ENCODE results near the gene MFAP5. TPM values are rescaled to one million over a fixed set of nuclear protein-coding genes. Genes with fewer than 3 reads are reported as not detected.

The MFAP5 gene
- total and polyA plus RNA-seq, 3 experiments from 2014 or later = not detected

DNA sequence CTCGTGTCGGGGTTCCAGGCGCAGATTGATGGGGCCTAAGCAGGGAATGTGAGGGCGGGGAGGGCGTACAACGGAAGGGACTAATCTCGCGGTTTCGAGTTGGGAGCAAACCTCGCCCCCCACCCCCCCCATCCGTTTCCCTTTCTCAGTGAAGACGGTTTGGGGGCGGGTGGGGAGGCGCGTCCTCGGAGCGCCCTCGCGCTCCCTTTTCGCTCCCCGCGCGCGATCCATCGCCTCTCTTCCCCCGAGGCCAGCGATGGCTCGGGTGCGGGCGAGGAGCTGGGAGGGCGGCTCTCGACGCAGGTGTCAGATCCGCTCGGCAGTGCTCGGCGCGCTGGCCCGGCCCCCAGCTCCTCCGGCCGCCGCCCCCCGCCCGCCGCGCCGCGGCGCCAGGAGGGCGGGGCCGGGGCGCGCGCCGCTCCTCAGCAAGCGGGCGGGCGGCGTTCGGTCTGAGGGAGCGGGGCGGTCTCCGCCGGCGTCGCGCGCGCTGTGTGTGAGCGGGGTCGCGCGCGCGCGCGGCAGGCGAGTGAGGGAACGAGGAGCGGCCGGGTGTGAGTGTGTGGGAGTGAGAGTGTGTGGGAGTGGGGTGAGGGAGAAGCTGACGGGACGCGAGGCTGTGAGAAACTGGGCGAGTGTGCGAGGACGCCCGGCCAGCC lies 35.0 kb upstream of the MFAP5 start, which contains the start of gene RIMKLB:
Gene RIMKLB, plus strand, starts transcription at position 516 of the 656 bp plus-strand sequence. CDS start 15,876 bp downstream, outside the sequence.
- ChIA-PET CTCF (interaction anchor here (0.7 to 1.0 kb wide), 2 partner anchors 153 to 351 kb away, joined by 3 to 4 read pairs; no protein-coding TSS in a partner anchor), POLR2A (interaction anchor here (1.1 kb wide), 2 partner anchors 217 to 252 kb away, joined by 3 to 4 read pairs; partner anchors contain the start of genes M6PR and PHC1)
- Mint-ChIP-seq H3K4me3 (peak within 1 kb of the TSS; percentile 84 to 96 (median 88)), H3K27me3 (no peaks in the 10 kb centered on the region), H3K9me3 (no peaks in the 10 kb centered on the region), H3K27ac (peak within 1 kb of the TSS; percentile 44 to 96 (median 87)), H3K4me1 (peaks cover 18 to 27% (median 26%) of the 10 kb centered on the region in 3 donors), H3K36me3 (peaks cover 0 to 5% (median 4%) of the 10 kb centered on the region in 3 donors)
- Histone ChIP-seq H3K9me3 (ENCODE audit: low read length) (no peaks in the 10 kb centered on the region), H3K36me3 (ENCODE audit: insufficient read depth, low read length) (no peaks in the 10 kb centered on the region), H3K27ac (ENCODE audit: low read depth, low read length) (peak within 1 kb of the TSS; percentile 57), H3K4me1 (ENCODE audit: insufficient read depth, low read length) (peaks cover 16% of the 10 kb centered on the region), H3K4me3 (ENCODE audit: low read length) (peak within 1 kb of the TSS; percentile 77), H3K27me3 (ENCODE audit: insufficient read depth, low read length, poor library complexity, severe bottlenecking) (no peaks in the 10 kb centered on the region)
- peak; percentile 67 to 85 (median 71) for DNase-seq

DNA sequence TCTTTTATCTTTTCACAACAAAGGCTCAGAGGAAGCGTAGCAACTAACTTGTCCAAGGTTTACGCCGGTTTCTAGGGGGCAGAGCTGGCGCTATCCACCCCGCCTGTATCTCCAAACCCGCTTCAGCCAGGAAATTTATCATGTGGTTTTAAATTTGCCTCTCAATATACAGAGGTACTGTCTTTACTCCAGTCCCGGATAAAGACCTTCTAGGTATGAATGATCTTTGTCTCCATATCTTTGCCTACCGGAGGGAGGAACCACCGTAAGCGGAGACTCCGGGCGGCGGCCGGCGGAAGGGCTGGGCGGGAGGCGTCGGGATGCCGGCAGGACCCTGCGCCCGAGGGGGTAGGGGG lies 34.5 kb upstream of the MFAP5 start:
- H3K4me3 ChIP-seq (ENCODE audit: low read length) = peak overlapping the region; percentile 77
- H3K27ac ChIP-seq (ENCODE audit: low read depth, low read length) = peak overlapping the region; percentile 57
- H3K9me3 ChIP-seq (ENCODE audit: low read length) = no peaks in the 10 kb centered on the region
- peak overlapping the region; percentile 84 to 96 (median 87) for H3K4me3 Mint-ChIP-seq
- H3K36me3 Mint-ChIP-seq = peaks cover 0 to 5% (median 4%) of the 10 kb centered on the region in 3 donors
- peak in 1 of 5 donors; percentile 37 for DNase-seq
- ChIA-PET CTCF (interaction anchor here (1.0 kb wide), 1 partner anchor 153 kb away, joined by 4 read pairs; no protein-coding TSS in a partner anchor), POLR2A (interaction anchor here (1.1 kb wide), 2 partner anchors 218 to 252 kb away, joined by 3 to 4 read pairs; partner anchors contain the start of genes M6PR and PHC1)
- H3K27me3 Mint-ChIP-seq = no peaks in the 10 kb centered on the region
- no peaks in the 10 kb centered on the region for H3K36me3 ChIP-seq (ENCODE audit: insufficient read depth, low read length)
- no peaks in the 10 kb centered on the region for H3K9me3 Mint-ChIP-seq
- H3K4me1 ChIP-seq (ENCODE audit: insufficient read depth, low read length) = peaks cover 16% of the 10 kb centered on the region
- peaks cover 18 to 27% (median 26%) of the 10 kb centered on the region in 3 donors for H3K4me1 Mint-ChIP-seq
- peak overlapping the region; percentile 44 to 96 (median 74) for H3K27ac Mint-ChIP-seq
- no peaks in the 10 kb centered on the region for H3K27me3 ChIP-seq (ENCODE audit: insufficient read depth, low read length, poor library complexity, severe bottlenecking)

GRCh38 chr12:8696442-8697090 lies 33.9 kb upstream of the MFAP5 start:
- no peaks in the 10 kb centered on the region for H3K27me3 Mint-ChIP-seq
- ChIA-PET POLR2A (no interaction called here), CTCF (interaction anchor here (0.6 to 1.0 kb wide), 2 partner anchors 9 to 19 kb away, joined by 3 to 4 read pairs; no protein-coding TSS in a partner anchor)
- peaks cover 18 to 27% (median 26%) of the 10 kb centered on the region in 3 donors for H3K4me1 Mint-ChIP-seq
- peaks cover 16% of the 10 kb centered on the region for H3K4me1 ChIP-seq (ENCODE audit: insufficient read depth, low read length)
- DNase-seq = no peak
- peak overlapping the region; percentile 84 to 96 (median 87) for H3K4me3 Mint-ChIP-seq
- peak overlapping the region; percentile 77 for H3K4me3 ChIP-seq (ENCODE audit: low read length)
- no peaks in the 10 kb centered on the region for H3K36me3 ChIP-seq (ENCODE audit: insufficient read depth, low read length)
- H3K36me3 Mint-ChIP-seq = peaks cover 0 to 5% (median 4%) of the 10 kb centered on the region in 3 donors
- no peaks in the 10 kb centered on the region for H3K9me3 ChIP-seq (ENCODE audit: low read length)
- no peak overlapping the region for H3K27ac ChIP-seq (ENCODE audit: low read depth, low read length)
- H3K27ac Mint-ChIP-seq = peak overlapping the region; percentile 44 to 96 (median 74)
- H3K9me3 Mint-ChIP-seq = no peaks in the 10 kb centered on the region
- no peaks in the 10 kb centered on the region for H3K27me3 ChIP-seq (ENCODE audit: insufficient read depth, low read length, poor library complexity, severe bottlenecking)

GRCh38 chr12:8695116-8695515 lies 32.5 kb upstream of the MFAP5 start:
- Histone ChIP-seq H3K4me1 (ENCODE audit: insufficient read depth, low read length) (peaks cover 16% of the 10 kb centered on the region), H3K27ac (ENCODE audit: low read depth, low read length) (no peak overlapping the region), H3K4me3 (ENCODE audit: low read length) (no peak overlapping the region), H3K36me3 (ENCODE audit: insufficient read depth, low read length) (no peaks in the 10 kb centered on the region), H3K9me3 (ENCODE audit: low read length) (no peaks in the 10 kb centered on the region), H3K27me3 (ENCODE audit: insufficient read depth, low read length, poor library complexity, severe bottlenecking) (no peaks in the 10 kb centered on the region)
- DNase-seq = no peak
- CTCF ChIA-PET = interaction anchor here (1.0 to 1.6 kb wide), 3 partner anchors 10 to 165 kb away, joined by 3 to 4 read pairs (median 3); no protein-coding TSS in a partner anchor
- H3K4me3 Mint-ChIP-seq = peak overlapping the region in 1 of 7 donors; percentile 27
- no peaks in the 10 kb centered on the region for H3K27me3 Mint-ChIP-seq
- no peaks in the 10 kb centered on the region for H3K9me3 Mint-ChIP-seq
- peaks cover 0 to 5% (median 0%) of the 10 kb centered on the region in 3 donors for H3K36me3 Mint-ChIP-seq
- POLR2A ChIA-PET = no interaction called here
- H3K27ac Mint-ChIP-seq = no peak overlapping the region
- peaks cover 18 to 22% (median 22%) of the 10 kb centered on the region in 3 donors for H3K4me1 Mint-ChIP-seq

- Histone ChIP-seq H3K27ac (ENCODE audit: low read depth, low read length) (no peak overlapping the region), H3K4me1 (ENCODE audit: insufficient read depth, low read length) (peaks cover 9% of the 10 kb centered on the region), H3K9me3 (ENCODE audit: low read length) (no peaks in the 10 kb centered on the region), H3K36me3 (ENCODE audit: insufficient read depth, low read length) (no peaks in the 10 kb centered on the region), H3K4me3 (ENCODE audit: low read length) (no peak overlapping the region), H3K27me3 (ENCODE audit: insufficient read depth, low read length, poor library complexity, severe bottlenecking) (no peaks in the 10 kb centered on the region)
- CTCF ChIA-PET = interaction anchor here (1.5 kb wide), 1 partner anchor 149 kb away, joined by 4 read pairs; no protein-coding TSS in a partner anchor
- POLR2A ChIA-PET = no interaction called here
- Mint-ChIP-seq H3K4me3 (peak overlapping the region in 1 of 7 donors; percentile 11), H3K9me3 (no peaks in the 10 kb centered on the region), H3K36me3 (peaks cover 0 to 3% (median 0%) of the 10 kb centered on the region in 3 donors), H3K27me3 (peaks cover 0 to 3% of the 10 kb centered on the region in 2 donors), H3K27ac (peak overlapping the region in 2 of 8 donors; percentile 22 to 25), H3K4me1 (peaks cover 8 to 11% (median 8%) of the 10 kb centered on the region in 3 donors)
- no peak for DNase-seq
Observed at GRCh38 chr12:8692573-8692972, 29.9 kb upstream of the MFAP5 start.

- no peak overlapping the region for H3K27ac ChIP-seq (ENCODE audit: low read depth, low read length)
- ChIA-PET POLR2A (no interaction called here), CTCF (no interaction called here)
- H3K9me3 Mint-ChIP-seq = no peaks in the 10 kb centered on the region
- H3K27me3 Mint-ChIP-seq = peaks cover 0 to 3% of the 10 kb centered on the region in 2 donors
- no peaks in the 10 kb centered on the region for H3K9me3 ChIP-seq (ENCODE audit: low read length)
- H3K27me3 ChIP-seq (ENCODE audit: insufficient read depth, low read length, poor library complexity, severe bottlenecking) = no peaks in the 10 kb centered on the region
- no peak overlapping the region for H3K27ac Mint-ChIP-seq
- H3K4me3 ChIP-seq (ENCODE audit: low read length) = no peak overlapping the region
- no peaks in the 10 kb centered on the region for H3K36me3 ChIP-seq (ENCODE audit: insufficient read depth, low read length)
- DNase-seq = no peak
- H3K4me1 Mint-ChIP-seq = peaks cover 0 to 2% (median 0%) of the 10 kb centered on the region in 3 donors
- H3K4me3 Mint-ChIP-seq = no peak overlapping the region
- H3K36me3 Mint-ChIP-seq = no peaks in the 10 kb centered on the region
- no peaks in the 10 kb centered on the region for H3K4me1 ChIP-seq (ENCODE audit: insufficient read depth, low read length)
Observed at GRCh38 chr12:8689681-8690080, 27.1 kb upstream of the MFAP5 start.

- no peak overlapping the region for H3K27ac ChIP-seq (ENCODE audit: low read depth, low read length)
- peaks cover 0 to 2% (median 0%) of the 10 kb centered on the region in 3 donors for H3K4me1 Mint-ChIP-seq
- no peak for DNase-seq
- no peak overlapping the region for H3K27ac Mint-ChIP-seq
- CTCF ChIA-PET = interaction anchor here (0.7 to 1.8 kb wide), 5 partner anchors 9 to 361 kb away, joined by 3 read pairs; no protein-coding TSS in a partner anchor
- H3K4me3 ChIP-seq (ENCODE audit: low read length) = no peak overlapping the region
- H3K4me3 Mint-ChIP-seq = no peak overlapping the region
- H3K27me3 ChIP-seq (ENCODE audit: insufficient read depth, low read length, poor library complexity, severe bottlenecking) = no peaks in the 10 kb centered on the region
- peaks cover 0 to 3% of the 10 kb centered on the region in 2 donors for H3K27me3 Mint-ChIP-seq
- POLR2A ChIA-PET = no interaction called here
- H3K9me3 Mint-ChIP-seq = no peaks in the 10 kb centered on the region
- no peaks in the 10 kb centered on the region for H3K4me1 ChIP-seq (ENCODE audit: insufficient read depth, low read length)
- no peaks in the 10 kb centered on the region for H3K36me3 Mint-ChIP-seq
- H3K9me3 ChIP-seq (ENCODE audit: low read length) = no peaks in the 10 kb centered on the region
- no peaks in the 10 kb centered on the region for H3K36me3 ChIP-seq (ENCODE audit: insufficient read depth, low read length)
Observed at GRCh38 chr12:8687846-8688601, 25.4 kb upstream of the MFAP5 start.
